HG02870 (cell line): ENCODE data around the gene CNNM4.

Experiments
- ATAC-seq: cut with Tn5 transposase; IDR thresholded peaks from one replicate; pipeline ENCODE4 v1.9.1; 2021; ENCODE audit warnings: mild to moderate bottlenecking, moderate library complexity; ENCODE audit not compliant: unreplicated experiment

Gene CNNM4

DNA sequence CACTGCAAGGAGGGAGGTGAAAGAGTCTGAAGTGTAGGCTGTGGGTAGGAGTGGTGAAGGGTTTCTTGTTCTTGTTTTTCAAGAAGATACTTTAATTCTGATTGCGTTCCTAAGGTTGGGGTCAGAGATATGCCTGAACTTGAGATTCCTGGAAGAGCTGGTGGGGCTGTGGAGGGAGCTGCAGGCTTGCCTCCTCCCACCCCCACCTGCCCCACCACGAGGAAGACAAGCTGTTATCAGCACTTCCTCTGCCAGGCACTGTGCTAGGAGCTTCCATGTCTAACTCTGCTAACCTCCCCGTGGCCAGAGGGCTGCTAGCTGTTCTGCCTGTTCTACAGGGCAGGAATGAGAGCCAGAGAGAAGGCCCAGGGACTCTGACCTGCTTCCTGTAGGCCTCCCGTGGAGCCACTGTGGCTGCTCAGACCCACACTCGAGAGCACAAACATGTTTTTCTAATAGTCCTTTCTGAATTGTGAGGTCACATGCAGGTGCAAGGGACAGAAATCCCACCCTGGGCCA lies 69.4 kb downstream of the CNNM4 start:
- ATAC-seq, result no peak

DNA sequence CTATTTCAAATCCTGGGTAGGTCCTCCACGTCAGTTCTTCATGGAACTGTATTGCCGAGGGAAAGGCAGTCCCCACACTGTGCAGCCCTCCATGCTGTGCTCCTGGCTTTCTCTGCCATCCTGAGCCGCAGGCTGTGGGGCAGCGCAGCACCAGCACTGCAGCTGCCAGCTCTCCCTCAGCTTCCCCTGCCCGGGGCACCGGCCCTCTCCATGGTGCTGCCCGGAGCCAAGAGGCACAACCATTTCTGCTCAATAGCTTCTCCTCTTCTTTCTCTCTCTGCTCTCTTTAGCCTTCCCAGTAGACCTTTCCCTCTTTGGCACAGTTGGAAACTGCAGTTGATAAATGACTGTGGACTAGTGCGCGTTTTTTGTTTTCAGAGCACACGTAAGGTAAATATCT lies 71.0 kb downstream of the CNNM4 start:
- no peak for ATAC-seq

DNA sequence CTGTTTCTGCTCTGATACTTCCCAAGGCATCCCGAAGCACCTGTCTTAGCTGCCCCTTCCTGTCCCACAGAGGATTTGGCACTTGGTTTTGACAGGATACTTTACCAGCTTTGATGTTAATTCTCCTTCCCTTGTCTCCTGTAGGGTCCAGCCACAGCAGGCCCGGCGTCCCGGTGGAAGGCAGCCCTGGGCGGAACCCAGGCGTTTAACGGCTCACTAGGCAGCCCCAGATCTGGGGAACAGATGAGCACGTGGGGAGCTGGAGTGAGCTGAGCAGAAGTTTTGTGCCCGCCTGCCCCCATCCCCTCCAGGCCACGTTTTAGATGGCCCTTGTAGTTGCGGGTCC lies 71.7 kb downstream of the CNNM4 start:
- no peak for ATAC-seq

DNA sequence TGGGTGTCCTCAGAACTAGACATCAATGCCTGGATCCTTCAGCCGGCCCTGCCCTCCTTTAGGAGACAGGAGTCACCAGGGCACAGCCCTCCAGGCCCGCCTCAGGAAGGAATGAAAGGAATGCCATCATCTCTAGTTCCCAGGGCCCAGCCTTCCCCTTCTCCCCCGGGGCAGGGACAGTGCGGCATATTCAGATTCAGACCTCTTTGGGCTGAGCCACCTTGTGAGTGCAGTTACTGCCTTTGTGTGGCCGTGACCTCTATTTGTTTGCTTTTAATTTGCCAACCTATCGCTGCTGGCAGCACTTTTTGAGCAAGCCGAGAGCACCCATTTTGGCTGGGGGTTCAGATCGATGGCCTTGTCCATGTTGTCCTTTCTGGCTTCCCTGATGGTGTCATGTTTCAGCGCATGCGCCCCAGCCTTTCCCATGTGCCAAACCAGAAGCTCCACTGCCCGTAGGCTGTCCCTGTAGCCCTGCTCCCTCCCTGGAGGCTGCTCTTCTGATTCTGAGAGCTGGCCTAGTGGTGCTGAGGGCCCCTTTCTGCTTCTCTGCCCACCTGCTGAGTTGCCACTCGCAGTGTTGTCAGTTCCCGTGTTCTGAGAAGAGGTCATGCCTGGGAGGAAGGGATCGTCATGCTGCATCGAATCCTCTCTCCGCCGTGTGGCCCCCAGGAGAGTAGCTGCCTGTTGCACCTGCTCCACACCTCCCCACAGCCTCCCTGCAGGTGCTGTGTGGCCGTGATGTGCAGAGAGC lies 72.2 kb downstream of the CNNM4 start:
- no peak for ATAC-seq

DNA sequence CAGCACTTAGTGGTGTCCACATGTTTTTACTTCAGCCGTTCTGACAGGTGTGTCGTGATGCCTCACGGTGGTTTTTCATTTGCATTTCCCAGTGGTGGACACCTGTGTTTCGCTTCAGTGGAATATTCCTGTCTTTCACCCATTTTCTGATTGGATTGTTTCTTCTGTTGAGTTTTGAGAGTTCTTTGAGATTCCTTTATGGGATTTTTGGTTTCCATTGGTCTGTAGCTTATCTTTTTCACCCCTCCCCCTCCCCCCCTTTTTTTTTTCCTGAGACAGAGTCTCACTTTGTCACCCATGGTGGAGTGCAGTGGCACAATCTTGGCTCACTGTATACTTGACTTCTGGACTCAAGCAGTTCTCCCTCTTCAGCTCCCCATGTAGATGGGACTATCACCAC lies 75.1 kb downstream of the CNNM4 start:
- no peak for ATAC-seq

DNA sequence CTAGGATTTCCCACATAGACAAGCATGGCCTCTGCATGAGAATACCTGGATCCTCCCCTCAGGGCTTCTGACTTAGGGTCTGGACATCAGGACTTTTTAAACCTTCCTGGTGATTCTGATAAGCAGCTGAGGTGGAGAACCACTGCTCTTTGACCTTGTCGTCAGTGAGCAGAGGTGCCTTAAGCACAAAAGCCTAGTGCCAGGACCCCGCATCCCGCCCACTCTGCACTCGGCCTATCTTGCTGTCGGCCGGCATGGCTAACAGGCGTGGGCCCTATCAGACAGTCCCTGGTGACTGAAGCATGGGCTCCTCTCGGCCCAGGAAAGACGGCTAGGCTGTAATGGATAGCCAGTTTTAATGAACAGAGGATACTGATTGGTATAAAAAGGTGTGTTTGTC lies 76.9 kb downstream of the CNNM4 start:
- no peak for ATAC-seq

DNA sequence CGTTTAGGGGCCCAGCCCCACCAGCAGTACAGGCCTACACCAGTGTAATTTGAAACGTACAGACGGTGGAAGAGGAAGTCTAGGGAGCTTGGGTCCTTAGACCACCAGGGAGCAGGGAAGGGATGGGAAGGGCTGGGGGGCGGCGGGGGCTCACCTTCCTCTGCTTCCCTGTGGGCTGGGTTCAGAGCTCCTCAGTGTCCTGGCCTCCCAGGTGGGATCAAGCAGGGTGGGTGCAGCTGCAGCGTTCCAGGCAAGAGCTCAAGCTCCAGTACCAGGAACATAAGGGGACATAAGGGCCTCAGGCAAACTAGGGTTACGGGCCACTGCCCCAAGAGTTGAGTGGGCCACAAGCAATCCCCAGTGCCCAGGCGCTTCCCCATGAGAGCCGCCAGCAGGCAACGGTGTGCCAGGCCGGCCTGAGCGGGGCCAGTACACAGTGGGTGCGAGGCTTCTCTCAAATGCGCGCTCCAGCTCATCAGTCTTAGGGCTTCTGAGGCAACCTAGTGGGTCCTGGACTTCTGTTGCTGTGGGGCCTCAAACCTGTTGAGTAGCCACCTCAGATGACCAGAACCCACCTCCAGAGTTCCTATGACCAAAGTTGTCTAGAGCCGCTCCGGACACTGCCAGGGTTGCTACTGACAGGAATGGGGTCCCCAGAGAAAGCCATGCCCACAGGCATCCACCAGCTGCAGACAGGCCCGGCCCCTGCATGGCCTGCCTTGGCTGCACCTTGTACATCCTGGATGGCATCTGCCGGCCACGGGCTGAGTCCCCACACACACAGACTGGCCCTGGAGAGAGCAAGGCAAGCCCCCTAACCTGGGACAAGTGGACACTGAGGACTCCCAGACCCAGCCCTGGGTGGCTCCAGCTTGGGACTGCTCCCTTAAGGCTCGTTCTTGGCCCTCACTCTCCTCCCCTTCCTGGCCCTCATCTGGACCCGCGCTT lies 77.9 kb downstream of the CNNM4 start:
- no peak for ATAC-seq

DNA sequence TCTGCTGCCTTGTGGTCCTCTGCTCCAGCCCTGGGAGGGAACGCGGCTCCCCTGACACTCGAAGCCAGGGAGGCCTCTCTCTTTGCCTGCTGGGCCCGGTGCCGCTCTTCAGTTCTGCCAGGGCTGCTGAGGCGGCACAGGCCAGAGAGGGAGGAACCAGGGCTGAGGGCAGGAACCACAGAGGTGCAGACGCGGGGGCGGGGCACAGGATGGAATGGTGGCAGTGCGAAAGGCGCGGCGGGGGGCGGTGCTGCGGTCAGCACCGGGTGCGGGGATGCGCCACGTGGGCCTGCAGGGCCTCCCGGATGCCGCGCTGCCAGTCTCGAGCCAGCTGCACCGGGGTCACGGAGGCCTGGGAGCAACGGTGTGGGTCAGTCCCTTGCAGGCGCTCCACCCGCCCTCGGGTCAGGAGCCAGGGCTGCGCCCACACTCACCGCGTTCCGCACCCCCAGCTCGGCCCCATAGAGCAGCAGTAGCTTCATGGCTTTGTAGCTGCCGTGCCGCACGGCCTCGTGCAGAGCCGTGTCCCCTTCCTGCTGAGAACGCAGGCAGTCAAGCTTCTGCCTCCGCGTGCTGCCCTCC lies 78.7 kb downstream of the CNNM4 start:
- no peak for ATAC-seq

DNA sequence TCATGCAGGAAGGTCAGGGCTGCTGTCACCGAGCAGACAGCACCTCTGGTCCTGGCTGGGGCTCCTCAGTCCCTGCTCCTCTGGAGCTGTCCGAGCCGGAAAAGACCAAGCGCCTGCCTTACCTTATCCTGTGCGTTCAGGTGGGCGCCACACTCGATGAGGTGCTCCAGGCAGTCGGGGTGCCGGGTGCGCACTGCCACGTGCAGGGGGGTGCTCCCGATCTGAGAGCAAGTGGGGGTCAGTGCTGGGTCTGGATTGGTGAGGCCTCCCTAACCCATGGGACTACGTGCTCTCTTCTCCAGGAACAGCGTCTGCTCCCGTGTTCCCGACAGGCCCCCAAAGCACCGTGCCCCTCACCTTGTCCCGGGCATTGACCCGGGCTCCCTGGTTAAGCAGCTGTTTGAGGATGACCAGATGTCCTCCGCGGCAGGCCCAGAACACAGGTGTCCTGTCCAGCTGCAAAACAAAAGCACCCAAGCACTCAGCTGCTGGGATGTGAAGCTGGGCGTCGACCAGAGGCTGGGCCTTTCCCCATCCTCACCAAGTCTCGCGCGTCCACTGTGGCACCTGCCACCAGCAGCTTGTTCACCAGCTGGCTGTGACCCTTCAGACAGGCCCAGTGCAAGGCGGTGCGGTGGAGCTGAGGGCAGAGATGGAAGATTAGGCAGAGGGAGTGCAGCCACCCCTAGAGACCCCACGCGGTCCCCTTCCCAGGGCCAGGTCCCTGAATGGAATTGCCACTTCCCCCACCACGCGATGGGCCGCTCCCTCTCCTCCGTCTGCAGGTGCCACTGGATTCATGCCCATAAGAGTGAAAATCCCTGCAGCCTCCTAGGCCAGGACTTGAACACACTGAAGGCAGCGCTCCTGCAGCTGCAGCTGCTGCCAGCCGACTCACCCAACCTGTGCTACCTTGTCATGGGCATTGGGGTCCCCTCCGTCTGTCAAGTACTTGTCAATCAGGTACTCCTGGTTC lies 79.5 kb downstream of the CNNM4 start:
- no peak for ATAC-seq

DNA sequence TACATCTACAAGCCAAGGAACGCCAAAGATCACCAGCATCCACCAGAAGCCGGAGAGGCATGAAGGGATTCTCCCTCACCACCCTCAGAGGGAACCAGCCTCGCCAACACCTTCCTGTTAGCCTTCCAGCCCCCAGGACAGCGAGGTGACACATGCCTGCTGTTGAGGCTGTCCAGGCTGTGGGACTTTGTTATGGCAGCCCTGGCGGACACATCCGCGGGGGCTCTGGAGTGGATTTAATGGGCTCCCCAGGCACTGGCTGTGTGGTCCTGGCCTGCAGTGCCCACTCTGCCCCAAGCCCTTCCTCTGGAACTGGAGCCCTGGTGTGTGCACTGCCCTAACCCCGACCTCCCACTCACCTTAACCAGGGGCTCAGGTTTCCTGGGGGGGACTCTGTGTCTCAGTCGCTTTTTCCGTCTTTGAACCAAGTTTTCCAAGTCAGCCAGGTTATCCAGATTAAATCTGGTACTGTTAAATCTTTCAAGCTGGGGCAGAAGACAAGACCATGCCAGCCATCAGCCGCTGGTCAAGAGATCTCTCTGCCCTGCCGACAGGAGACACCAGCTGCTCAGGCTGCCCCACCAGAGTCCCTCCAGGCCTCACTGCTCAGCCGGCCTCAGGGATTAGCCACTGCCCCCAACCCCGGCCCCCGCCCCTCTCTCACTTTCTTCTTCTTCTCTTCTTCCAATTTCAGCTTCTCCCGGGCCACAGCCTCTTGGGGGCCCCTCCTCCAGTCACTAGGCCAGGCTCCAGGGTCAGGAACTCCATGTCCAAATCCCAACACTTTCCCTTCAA lies 81.2 kb downstream of the CNNM4 start:
- no peak for ATAC-seq

DNA sequence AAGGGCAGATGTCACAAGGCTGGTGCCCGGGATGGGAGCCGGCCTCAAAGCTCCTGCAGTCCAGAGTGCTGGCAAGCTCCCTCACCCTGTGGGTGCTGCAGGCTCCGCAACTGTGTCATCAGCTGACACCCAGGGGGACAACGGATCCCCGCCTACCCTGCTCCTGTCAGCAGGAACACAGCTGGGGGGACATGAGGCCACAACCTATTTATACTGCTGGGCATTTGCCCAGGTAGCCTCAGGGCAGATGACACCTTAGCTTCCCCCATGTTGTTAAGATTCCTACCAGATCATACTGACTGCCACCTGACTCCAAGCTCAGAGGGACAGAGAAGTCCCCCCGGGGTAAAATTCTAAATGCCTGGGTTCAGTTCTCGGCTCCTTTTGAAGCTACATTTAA lies 81.9 kb downstream of the CNNM4 start:
- ATAC-seq, result no peak

DNA sequence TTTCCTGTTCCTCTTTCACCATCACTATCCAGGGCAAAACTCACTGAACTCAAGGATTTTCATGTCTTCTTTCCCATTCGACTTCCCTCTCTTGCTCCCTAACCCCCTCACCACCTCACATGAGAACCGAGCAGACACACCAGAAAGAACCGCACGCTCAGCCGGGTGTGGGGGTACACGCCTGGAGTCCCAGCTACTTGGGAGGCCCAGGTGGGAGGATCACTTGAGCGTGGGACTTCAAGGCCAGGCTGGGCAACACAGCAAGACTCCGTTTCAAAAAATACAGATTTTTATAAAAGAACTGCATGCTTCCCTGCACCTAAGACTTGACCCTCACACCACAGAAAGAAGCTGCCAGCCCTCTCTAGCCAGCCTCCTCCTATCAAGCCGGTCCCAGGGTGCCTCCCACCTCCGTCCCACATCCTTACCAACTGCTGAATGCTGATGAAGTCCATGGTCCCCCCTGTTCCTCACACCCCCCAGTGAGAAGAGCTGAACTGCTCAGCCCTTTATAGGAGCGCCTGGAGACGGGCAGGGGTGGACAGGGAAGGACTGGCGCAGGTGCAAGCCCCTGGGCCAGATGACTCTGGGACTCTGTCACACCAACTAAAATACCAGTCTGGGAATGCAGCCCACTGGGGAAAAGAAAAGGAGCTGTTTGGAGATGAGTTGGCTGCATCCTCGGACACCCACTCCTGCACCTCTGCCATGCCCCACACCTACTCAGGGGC lies 83.0 kb downstream of the CNNM4 start, which contains the start of gene ANKRD23:
TSS of gene ANKRD23 (minus strand) at position 484 of the 731 bp plus-strand sequence. CDS start at position 455, 29 bp downstream.
- ATAC-seq, result no peak

DNA sequence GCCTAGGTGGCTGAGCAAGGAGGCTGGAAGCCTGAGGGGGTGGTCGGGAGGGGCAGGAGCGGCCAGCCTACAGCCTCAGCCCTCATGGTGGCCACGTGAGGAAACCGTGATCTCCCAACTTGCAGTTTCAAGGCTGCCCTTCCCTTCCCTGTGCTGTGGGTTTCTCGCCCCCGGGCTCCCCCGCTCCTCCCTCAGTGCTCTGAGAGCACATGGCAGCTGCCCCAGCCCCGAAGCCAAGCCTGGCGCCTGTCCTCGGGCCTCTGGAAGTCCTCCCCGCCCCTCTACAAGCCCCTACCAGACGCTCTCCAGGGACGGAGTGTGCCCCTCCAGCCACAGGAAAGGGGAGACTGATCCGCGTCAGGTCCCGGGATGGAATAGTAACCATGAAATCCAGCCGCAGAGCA lies 83.7 kb downstream of the CNNM4 start:
- ATAC-seq, result no peak

DNA sequence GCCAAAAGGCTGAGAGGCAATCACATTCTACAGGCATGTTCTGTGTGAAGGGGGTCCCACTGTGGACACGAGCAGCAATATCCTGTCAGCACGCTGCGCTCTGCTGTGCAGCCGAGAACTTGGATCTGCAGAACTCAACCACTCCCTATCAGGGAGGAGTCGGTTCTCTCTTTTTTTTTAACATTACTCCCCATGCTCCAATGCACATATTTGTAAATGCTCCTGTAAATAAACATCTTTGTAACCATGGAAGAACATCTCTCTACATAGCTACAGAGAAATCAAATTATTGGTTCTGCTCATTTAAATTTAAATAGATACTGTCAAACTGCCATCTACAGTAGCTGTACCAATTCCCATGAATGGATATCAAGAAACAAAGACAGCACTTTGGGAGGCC lies 86.1 kb downstream of the CNNM4 start:
- no peak for ATAC-seq

DNA sequence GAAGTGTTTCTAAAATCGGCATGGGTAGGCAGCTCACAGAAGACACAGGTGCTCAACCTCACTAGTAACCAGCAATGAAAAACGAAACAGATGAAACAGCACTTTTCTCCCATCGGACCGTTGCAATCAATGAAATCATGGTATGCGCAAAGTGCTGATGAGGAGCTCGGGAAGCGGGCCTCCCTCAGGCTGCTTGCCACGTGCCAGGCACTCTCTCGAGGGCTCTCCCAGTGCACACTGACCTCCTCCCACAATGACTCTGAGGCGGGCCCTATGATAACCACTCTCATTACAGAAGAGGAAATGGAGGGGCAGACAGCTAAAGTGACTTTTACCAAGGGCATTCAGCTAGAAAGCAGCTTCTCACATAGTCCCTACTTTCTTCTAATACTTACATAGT lies 86.9 kb downstream of the CNNM4 start:
- no peak for ATAC-seq

DNA sequence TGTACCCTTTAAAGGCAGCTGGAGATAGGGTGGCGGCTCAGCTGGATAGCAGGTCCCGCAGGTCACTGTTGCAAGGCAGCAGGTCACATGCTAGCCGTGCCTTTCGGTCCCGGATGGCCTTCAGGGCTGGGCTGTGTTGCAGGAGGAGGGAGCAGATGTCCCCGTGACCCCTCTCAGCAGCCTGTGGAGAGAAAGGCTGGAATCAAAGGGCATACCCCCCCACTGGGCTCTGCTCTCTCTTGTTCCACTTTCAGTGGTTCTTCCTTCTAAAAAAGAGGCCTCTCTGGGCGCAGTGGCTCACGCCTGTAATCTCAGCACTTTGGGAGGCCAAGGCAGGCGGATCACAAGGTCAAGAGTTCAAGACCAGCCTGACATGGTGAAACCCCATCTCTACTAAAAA lies 87.6 kb downstream of the CNNM4 start:
- ATAC-seq, result no peak

DNA sequence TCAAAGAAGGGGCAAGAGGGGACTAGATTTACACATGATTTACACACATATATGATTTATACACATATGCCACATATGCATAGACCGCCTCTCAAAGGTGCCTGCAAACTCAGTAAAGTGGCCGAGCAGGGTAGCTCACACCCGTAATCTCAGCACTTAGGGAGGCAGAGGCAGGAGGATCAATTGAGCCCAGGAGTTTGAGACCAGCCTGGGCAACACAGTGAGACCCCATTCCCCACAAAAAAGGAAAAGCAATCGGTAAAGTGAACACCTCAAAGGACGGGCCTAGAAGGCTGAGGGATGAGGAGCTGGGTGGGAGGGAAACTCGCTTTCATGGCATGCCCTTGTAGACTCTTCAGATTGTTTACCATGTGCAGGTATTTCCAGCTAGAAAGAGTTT lies 92.0 kb downstream of the CNNM4 start:
- ATAC-seq, result no peak

DNA sequence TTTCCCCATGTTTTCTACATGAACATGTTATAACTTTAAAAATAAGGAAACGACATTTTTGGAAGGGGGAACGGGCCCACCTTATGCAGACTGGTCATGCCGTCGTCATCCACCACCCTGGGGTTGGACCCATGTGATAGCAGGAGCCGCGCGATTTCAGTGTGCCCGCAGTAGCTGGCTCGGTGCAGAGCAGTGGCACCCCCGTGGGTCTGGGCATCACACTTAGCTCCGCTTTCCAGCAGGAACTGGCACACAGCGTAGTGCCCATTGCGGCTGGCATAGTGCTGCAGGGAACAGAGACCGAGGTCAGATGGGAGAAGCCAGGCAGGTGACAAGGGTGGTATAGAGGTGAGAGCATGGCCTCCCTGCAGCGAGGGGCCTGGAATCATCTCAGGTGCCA lies 92.6 kb downstream of the CNNM4 start:
- ATAC-seq, result no peak
